GM06990 (cell line): Measurements from ENCODE around the gene SVIL.

Source experiments
- DNase-seq: peaks from one replicate; pipeline ENCODE4 v3.0.0-alpha.2; 2011; ENCODE audit not compliant: insufficient read length; ENCODE audit errors: extremely low read depth
- H3K27me3 ChIP-seq: replicated peaks from 2 replicates; pipeline ENCODE4 v1.6.0; 2011; ENCODE audit warnings: low read length; ENCODE audit not compliant: control insufficient read depth, insufficient read depth
- H3K36me3 ChIP-seq: 2 replicates; pipeline ENCODE4 v1.5.1; 2011; ENCODE audit warnings: low read length; ENCODE audit not compliant: control insufficient read depth, insufficient read depth
- H3K4me3 ChIP-seq: replicated peaks from 2 replicates; pipeline ENCODE4 v1.5.1; 2011; ENCODE audit warnings: low read depth, mild to moderate bottlenecking, control low read depth, low read length
- CTCF ChIP-seq: IDR thresholded peaks from 2 replicates; pipeline ENCODE4 v1.5.1; 2011; ENCODE audit warnings: low read length, control low read depth, mild to moderate bottlenecking, inconsistent platforms; ENCODE audit not compliant: insufficient read depth, poor library complexity, severe bottlenecking

SVIL gene

GRCh38 chr10:29408847-29409240 lies 225.9 kb downstream of the SVIL start:
- peak overlapping the region; percentile 80 for H3K4me3 ChIP-seq
- H3K36me3 ChIP-seq = no peaks in the 10 kb centered on the region
- DNase-seq = no peak
- TF ChIP-seq CTCF = no peak
- H3K27me3 ChIP-seq = no peaks in the 10 kb centered on the region
